Measurements from ENCODE around the gene NQO1. TPM values are rescaled to one million over a fixed set of nuclear protein-coding genes. Genes with fewer than 3 reads are reported as not detected.

NQO1 gene
- polyA plus RNA-seq (2011; rRNA removed) = 706 and 731 TPM in 2 replicates
- polyA minus RNA-seq (2011; rRNA and poly(A)+ RNA removed) = 123 and 176 TPM in 2 replicates

DNA sequence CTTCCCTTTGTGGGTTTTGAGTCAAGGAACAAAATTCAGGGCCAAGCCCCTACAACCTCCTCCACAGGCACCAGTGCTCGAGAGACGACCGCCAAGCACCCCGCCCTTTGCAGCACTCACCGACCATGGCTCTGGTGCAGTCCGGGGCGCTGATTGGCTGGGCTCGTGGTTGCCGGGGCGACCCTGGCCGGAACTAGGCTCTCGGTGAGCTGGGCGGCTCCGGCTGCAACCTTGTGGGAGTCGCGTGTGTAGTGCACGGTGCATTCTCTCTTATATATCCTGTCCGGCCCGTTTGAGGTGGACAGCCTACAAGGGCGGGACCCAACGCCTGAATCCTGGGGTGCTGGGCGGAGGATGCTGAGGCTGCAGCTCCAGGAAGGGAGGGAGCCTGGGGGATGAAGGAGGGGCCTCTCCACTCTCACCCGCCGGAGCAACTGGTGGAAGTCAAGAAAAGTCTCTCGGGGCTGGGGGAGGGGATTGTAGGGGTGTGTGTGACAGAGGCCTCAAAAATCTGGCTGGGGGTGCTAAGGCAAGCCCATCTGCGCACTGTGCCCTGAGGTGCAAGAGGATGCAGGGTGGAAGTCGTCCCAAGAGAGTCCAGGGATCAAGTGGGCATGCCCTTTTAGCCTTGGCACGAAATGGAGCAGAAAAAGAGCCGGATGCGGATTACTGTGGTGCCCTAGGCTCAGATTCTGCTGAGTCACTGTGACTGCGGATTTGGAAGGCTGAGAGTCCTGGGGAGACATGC is at the start of gene NQO1:
Gene NQO1, minus strand, starts transcription at position 248 of the 748 bp plus-strand sequence. Its CDS starts 121 bp downstream, at position 127.
- CTCF ChIA-PET = interaction anchor here (0.8 to 1.9 kb wide), 6 partner anchors 11 to 1206 kb away, joined by 3 to 7 read pairs (median 4); partner anchors contain the start of gene NOB1
- H3K27me3 ChIP-seq (ENCODE audit: control insufficient read depth, insufficient read depth, low read length) = no peaks in the 10 kb centered on the region
- TF ChIP-seq, protein P1, sequence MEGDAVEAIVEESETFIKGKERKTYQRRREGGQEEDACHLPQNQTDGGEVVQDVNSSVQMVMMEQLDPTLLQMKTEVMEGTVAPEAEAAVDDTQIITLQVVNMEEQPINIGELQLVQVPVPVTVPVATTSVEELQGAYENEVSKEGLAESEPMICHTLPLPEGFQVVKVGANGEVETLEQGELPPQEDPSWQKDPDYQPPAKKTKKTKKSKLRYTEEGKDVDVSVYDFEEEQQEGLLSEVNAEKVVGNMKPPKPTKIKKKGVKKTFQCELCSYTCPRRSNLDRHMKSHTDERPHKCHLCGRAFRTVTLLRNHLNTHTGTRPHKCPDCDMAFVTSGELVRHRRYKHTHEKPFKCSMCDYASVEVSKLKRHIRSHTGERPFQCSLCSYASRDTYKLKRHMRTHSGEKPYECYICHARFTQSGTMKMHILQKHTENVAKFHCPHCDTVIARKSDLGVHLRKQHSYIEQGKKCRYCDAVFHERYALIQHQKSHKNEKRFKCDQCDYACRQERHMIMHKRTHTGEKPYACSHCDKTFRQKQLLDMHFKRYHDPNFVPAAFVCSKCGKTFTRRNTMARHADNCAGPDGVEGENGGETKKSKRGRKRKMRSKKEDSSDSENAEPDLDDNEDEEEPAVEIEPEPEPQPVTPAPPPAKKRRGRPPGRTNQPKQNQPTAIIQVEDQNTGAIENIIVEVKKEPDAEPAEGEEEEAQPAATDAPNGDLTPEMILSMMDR (IDR thresholded peaks at IDR 0.05; ENCODE audit: insufficient read depth, low read depth, low read length) = no peak
- DNase-seq (ENCODE audit: low read depth) = peak; percentile 91
- no peaks in the 10 kb centered on the region for H3K36me3 ChIP-seq (ENCODE audit: control insufficient read depth, insufficient read depth, low read length)
- H3K4me3 ChIP-seq (ENCODE audit: low read depth, low read length) = peak within 1 kb of the TSS; percentile 51
- POLR2A ChIA-PET = interaction anchor here (0.6 kb wide), 1 partner anchor 284 kb away, joined by 9 read pairs; no protein-coding TSS in a partner anchor

DNA sequence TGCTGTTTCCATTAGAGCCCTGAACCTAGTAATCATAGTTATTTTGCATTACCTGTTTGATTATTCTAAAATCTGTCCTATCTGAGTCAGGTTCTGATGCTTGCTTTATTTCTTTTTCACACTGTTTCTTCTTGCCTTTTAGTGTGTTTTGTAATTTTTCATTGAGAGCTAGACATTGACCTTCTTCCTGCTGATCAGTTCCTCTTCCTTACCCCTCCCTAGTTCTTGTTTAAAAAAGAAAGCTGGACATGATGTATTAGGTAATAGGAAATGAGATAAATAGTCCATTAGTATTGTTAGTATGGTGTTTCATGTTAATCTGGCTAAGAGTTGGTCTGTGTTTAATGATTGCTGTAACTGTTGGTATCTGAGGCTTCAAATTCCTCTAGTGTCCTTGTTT is 49.2 kb upstream of the NQO1 start:
- Histone ChIP-seq H3K36me3 (ENCODE audit: control insufficient read depth, insufficient read depth, low read length) (no peaks in the 10 kb centered on the region; the same call in 1 of the 2 replicates), H3K27me3 (ENCODE audit: control insufficient read depth, insufficient read depth, low read length) (no peaks in the 10 kb centered on the region), H3K4me3 (ENCODE audit: low read depth, low read length) (no peak overlapping the region)
- no peak for DNase-seq (ENCODE audit: low read depth)
- POLR2A ChIA-PET = no interaction called here
- CTCF ChIA-PET = no interaction called here
- TF ChIP-seq, protein P1 (IDR thresholded peaks at IDR 0.05; ENCODE audit: insufficient read depth, low read depth, low read length) = no peak

DNA sequence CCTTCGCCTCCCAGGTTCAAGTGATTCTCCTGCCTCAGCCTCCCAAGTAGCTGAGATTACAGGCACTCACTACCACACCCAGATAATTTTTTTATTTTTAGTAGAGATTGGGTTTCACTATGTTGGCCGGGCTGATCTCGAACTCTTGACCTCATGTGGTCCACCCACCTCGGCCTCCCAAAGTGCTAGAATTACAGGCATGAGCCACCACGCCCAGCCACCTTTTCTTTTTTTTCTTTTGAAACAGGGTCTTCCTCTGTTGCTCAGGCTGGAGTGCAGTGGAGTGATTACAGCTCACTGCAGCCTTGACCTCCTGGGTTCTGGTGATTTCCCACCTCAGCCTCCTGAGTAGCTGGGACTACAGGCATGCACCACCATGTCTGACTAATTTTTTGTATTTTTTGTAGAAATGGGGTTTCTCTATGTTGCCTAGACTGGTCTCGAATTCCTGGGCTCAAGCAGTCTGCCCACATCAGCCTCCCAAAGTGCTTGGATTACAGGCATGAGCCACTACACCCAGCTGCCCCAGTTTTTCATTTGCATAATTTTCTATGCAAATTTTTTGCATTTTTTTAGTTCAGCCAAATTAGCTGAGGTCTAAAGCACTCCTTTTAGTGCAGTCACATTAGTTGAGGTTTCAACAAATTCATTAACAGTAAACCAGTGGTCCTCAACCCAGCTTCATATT is 47.0 kb upstream of the NQO1 start:
- ChIA-PET POLR2A (no interaction called here), CTCF (interaction anchor here (0.8 to 1.3 kb wide), 3 partner anchors 18 to 25 kb away, joined by 3 read pairs; partner anchors contain the start of gene NOB1)
- TF ChIP-seq, protein P1 (IDR thresholded peaks at IDR 0.05; ENCODE audit: insufficient read depth, low read depth, low read length) = no peak
- Histone ChIP-seq H3K27me3 (ENCODE audit: control insufficient read depth, insufficient read depth, low read length) (no peaks in the 10 kb centered on the region), H3K36me3 (ENCODE audit: control insufficient read depth, insufficient read depth, low read length) (no peaks in the 10 kb centered on the region; the same call in 1 of the 2 replicates), H3K4me3 (ENCODE audit: low read depth, low read length) (no peak overlapping the region)
- no peak for DNase-seq (ENCODE audit: low read depth)

DNA sequence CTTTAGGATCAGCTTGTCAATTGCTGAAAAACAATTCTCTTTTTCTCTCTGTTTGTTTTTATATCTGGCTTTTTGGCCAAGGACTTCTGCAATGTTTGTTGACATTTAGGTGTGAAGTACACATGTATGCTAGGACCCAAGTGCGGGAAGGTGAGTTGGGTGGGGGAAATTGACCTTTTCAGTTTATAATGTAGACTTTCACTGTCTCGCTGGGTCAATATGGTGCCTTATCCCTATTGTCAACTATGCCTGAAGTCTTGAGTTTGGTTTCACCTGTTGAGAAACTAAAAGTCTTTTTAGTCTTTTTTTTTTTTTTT is 45.2 kb upstream of the NQO1 start:
- CTCF ChIA-PET = interaction anchor here (2.0 kb wide), 1 partner anchor 25 kb away, joined by 4 read pairs; no protein-coding TSS in a partner anchor
- TF ChIP-seq, protein P1 (IDR thresholded peaks at IDR 0.05; ENCODE audit: insufficient read depth, low read depth, low read length) = no peak
- no peak for DNase-seq (ENCODE audit: low read depth)
- Histone ChIP-seq H3K36me3 (ENCODE audit: control insufficient read depth, insufficient read depth, low read length) (no peaks in the 10 kb centered on the region), H3K27me3 (ENCODE audit: control insufficient read depth, insufficient read depth, low read length) (no peaks in the 10 kb centered on the region), H3K4me3 (ENCODE audit: low read depth, low read length) (no peak overlapping the region)
- POLR2A ChIA-PET = no interaction called here

- TF ChIP-seq, protein P1 (IDR thresholded peaks at IDR 0.05; ENCODE audit: insufficient read depth, low read depth, low read length) = no peak
- ChIA-PET CTCF (no interaction called here), POLR2A (no interaction called here)
- no peaks in the 10 kb centered on the region for H3K27me3 ChIP-seq (ENCODE audit: control insufficient read depth, insufficient read depth, low read length)
- no peak for DNase-seq (ENCODE audit: low read depth)
- no peaks in the 10 kb centered on the region for H3K36me3 ChIP-seq (ENCODE audit: control insufficient read depth, insufficient read depth, low read length)
- no peak overlapping the region for H3K4me3 ChIP-seq (ENCODE audit: low read depth, low read length)
Measured at GRCh38 chr16:69769404-69769803, 43.0 kb upstream of the NQO1 start.
